Measurements from ENCODE around the gene TRAF5.
"Not testable (repeated sequence)": the region's sequence is repeated elsewhere in the genome, so short reads cannot be mapped to it uniquely, and the experiment has no call there.

TRAF5 gene

DNA sequence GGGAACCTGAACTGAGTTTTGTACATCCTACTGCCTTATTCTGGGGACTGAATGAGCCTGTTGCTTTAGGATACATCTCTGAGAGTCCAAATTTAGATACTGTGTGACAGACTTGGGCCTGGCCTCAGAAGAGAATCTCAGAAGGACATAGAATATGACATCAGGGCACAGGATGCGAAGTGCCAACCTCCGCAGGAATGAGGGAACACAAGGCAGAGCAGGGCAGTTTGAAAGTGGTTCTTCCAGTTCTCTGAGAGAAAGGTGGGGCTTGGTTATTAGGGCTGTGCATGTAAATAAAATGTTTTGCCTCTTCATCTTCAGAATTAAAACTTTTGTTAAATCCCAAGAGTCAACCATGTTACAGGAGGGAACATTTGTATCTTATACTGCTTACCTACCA, 23.1 kb downstream of the TRAF5 start:
- DNase-seq, result no peak

DNA sequence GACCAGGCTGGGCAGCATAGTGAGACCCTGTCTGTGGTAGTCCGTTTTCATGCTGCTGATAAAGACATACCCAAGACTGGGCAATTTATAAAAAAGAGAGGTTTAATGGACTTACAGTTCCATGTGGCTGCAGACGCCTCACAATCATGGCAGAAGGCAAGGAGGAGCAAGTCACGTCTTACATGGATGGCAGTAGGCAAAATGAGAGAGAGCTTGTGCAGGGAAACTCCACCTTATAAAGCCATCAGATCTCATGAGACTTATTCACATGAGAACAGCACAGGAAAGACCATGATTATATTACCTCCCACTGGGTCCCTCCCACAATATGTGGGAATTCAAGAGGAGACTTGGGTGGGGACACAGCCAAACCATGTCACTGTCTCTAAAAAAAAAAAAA, 25.4 kb downstream of the TRAF5 start:
- DNase-seq, result not testable (repeated sequence)

DNA sequence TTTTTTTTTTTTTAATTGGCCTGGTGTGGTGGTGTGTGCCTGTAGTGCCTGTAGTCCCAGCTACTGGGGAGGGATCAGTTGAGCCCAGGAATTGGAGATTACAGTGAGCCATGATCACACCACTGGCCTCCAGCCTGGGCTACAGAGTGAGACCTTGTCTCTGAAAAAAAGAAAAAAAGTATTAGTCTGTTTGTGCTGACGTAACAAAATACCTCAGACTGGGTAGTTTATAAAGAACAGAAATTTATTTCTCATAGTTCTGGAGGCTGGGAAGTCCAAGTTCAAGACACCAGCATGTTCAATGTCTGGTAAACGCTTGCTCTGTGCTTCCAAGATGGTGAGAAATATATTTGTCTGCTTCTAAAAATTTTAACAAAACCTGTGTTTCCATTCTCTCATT, 25.8 kb downstream of the TRAF5 start:
- no peak for DNase-seq

DNA sequence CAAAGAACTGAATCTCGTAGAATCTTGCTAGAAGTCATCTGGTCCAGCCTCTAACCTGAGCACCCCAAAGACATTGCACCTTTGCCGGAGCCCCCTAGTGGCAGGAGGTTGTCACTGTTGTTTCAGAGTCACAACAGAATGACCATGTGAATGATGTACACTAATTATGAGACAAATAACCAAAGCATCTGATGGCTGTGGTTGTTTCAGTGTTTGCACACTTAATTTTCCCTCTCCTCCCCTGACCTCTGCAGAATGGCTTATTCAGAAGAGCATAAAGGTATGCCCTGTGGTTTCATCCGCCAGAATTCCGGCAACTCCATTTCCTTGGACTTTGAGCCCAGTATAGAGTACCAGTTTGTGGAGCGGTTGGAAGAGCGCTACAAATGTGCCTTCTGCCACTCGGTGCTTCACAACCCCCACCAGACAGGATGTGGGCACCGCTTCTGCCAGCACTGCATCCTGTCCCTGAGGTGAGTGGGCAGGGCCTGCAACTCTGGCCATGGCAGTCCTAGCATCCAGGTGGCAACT, 26.4 kb downstream of the TRAF5 start:
- no peak for DNase-seq

DNA sequence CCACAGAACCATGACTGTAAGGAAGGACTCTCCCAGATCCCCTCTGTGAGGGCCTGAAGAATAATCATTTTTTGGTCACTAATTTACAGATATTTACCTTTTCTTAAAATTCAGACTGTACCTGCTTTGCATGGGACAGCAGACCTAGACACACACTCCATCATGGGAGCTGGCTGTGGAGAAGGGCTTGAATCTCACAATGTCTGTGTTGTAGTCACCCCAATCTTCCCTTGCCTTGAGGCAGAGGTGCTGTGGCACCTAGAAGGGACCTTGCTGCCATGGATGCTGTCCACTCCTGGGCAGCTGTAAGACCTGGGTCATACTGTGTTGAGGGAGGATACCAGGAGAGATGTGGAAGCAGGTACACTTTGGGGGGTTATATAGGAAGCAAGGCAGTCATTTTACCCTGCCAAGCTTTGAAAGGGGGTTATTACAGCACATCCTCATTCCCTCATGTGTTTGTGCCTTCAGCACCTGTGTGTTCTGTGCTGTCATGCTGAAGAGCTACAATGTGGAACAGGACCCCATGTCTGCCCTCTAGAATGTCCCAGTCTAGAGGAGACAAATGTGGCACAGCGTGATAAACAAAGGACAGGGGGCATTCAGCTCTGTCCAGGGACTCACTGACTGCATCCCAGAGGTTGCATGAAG, 27.1 kb downstream of the TRAF5 start:
- no peak for DNase-seq

DNA sequence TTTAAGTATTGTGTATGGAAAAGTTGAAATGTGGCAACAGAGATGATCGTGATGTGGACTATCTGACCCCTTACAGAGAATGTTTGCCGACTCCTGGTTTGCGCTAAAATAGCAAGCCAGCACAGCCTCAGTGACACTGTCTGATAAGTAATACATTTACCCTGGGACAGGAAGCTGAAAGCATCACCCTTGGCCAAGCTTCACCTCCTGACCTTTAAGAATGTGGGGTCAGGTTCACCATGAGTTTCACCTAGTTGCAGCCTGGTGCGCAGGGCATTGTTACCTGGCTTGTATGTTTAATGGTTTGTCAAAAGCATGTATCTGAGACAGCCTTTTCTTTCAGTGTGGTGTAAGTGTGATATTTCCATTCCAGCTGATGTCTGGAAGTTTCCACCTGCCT, 29.2 kb downstream of the TRAF5 start:
- no peak for DNase-seq

DNA sequence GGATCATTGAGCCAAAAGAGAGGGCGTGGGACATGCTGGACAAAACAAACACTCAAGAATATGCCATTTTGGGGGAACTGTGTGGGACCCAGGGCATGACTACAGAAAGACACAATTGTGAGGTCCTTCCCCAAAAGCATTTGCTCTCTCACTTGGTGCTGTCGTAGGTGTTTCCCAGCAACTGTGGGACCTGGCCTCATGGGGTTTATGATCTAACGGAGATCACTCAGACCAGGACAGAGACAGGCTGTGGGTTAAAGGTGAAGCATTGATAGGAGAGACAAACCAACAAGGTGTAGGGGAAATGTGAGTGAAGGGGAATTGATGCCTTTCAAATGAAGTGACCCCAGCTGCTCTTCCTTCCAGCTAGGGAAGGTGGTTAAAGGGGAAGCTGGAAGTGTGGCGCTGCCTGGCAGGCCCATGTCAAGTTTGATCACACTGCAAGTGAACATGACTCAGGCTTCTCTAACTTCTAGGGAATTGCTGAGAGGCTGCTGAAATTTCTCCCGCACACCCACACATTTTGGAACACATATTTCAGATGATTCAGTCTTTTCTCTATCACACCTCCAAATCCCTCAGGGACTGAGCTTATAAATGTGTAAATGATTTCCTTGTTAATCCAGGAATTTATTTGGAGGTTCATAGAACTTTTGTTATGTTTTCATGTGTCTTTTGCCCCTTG, 30.2 kb downstream of the TRAF5 start:
- DNase-seq, result no peak

DNA sequence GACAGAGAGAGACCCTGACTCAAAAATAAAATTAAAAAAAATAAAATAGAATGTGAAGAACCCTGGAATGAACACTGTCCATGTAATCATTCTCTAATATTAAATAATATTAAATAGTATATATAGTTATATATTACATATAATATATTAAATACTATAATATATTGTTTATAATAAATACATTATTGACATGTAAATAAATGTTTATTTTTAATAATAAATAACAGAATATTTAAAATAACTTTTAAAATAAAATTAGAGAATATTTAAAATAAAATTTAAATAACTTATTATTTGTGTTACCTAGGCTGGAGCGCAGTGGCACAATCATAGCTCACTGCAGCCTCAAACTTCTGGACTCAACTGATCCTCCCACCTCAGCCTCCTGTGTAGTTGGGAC, 32.1 kb downstream of the TRAF5 start:
- DNase-seq, result no peak

DNA sequence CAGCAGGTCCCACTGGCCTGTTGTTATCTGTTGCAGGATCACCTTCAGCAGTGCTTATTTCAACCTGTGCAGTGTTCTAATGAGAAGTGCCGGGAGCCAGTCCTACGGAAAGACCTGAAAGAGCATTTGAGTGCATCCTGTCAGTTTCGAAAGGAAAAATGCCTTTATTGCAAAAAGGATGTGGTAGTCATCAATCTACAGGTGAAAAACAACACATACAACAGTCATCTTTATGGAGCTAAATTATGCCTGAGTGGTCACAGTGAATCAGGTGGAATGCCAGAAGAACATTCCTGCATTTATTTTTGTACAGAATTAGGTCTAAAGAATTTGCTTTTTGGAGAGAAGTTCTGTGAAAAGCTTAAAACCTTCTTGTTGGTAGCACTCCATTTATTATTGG, 33.2 kb downstream of the TRAF5 start:
- DNase-seq, result no peak

DNA sequence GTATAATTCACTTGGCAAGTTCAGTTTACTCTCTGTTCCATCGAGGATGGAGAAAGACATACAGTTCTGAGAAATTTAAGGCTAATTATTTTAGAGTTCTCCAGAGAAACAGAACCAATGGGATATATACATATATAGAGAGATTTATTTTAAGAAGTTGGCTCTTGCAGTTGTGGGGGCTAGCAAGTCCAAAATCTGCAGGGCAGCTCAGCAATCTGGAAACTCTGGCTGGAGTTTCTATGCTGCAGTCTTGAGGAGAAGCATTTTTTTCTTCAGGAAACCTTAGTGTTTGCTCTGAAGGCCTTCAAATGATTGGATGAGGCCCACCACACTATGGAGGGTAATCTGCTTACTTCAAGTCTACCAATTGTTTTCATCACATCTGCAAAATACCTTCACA, 34.6 kb downstream of the TRAF5 start:
- no peak for DNase-seq

DNA sequence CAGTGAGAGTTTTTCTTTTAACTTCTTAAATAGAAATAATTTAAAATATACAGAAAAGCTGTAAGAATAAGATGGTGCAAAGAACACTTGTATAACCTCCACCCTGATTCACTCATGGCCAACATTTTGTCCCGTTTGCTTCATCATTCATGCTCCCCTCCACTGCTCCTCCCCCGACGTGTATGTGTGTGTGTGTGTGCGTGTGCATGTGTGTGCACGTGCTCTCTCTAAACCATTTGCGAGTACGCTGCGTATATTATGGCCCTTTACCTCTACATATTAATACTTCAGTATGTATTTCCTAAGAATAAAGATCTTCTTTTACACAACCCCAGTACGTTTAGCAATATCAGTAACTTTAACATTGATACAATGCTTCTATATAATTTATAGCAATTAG, 43.0 kb downstream of the TRAF5 start:
- no peak for DNase-seq

DNA sequence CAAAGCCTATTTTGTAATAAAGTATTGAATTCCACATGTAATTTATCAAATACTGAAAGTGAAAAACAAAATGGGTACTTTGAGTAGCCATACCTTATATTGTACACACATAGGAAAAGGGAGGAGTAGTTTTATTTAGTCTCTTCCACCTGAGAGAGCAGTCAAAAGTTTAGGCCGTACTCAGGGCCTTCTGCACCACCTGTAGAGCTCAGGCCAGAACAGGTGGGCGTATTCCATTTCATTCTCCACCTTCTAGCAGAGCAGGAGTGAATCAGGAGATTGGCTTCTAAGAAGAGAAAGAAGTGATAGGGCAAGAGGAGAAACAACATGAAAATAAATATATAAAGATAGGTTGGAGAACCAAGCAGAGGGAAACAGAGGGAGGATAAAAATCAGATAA, 44.0 kb downstream of the TRAF5 start:
- DNase-seq, result no peak

DNA sequence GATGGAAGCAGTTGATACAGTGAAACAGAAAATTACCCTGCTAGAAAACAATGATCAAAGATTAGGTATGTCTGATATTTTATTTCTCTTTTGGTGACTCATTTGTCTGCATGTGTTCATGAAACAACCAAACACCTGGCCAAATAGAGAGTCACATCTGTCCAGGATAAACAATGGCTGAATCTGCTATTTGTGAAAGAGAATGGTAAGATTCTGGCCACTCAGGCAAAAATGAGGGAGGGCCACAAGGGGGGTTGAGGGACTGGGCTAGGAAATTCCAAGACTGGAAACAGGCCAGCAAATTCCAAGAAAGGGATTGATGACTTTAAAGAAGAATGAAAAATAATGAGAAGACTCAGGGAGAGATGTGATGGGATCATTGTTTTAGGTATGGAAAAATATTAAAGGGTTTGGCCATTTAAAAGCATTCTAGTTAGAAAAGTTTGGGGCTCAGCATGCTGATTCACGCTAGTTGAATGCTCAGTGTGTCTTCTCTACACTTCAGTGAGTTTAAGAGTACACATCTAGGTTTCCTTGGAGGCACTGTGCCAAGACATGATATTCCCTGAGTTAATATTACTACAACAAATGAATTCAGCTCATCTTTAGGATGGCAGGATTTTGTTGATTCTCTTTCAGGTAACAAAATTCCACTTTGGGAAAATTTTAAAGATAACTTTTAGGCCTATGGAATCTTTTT, 44.9 kb downstream of the TRAF5 start:
- DNase-seq, result no peak

DNA sequence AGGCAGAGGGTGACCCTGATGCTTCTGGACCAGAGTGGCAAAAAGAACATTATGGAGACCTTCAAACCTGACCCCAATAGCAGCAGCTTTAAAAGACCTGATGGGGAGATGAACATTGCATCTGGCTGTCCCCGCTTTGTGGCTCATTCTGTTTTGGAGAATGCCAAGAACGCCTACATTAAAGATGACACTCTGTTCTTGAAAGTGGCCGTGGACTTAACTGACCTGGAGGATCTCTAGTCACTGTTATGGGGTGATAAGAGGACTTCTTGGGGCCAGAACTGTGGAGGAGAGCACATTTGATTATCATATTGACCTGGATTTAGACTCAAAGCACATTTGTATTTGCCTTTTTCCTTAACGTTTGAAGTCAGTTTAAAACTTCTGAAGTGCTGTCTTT, 45.8 kb downstream of the TRAF5 start:
- DNase-seq, result no peak

DNA sequence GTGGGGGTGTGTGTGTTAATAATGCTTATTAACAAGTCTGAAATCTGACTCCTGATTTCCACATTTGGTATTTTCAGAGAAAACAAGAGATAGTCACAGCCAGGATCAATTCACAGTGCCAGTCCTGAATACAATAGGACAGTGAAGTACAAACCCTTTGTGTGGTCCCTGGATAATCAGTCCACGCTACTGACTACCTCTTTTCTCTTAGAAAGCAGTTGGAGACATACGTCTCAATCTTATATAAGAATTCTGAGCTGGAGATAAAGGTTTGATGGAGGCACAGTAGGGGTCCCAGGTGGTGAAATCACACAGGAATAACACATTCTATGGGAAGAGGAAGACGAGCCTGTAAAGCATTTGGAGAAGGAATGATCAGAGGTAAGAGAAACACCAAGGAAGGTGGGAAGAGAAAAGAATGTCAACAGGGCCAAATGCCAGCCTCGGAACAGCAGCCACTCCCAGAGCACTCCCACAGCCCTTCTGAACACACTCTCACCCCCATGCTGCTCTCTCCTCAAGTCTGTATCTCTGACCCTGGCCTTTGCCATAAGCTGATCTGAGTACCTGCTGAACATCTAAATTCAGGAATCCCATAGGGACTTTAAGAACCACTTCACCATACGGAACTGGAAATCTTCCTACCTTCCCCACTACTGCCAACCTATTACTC, 48.6 kb downstream of the TRAF5 start:
- DNase-seq, result no peak

DNA sequence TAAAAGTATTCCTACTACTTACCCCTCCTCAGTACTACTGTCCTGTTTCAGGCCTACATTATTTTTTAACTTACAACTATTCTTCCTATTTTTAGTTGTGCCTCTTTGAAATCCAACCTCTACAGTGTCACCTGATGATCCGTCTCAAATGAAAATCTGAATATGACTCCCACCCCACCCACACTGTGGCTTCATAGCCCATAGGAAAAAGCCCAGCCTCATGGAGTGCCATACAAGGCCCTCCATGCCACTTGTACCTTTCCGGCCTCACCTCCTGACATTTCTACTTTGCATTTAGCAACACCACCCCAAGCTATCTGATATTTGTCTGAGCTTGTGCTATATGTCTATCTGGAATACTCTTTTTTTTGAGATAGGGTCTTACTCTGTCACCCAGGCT, 49.3 kb downstream of the TRAF5 start:
- DNase-seq, result no peak

DNA sequence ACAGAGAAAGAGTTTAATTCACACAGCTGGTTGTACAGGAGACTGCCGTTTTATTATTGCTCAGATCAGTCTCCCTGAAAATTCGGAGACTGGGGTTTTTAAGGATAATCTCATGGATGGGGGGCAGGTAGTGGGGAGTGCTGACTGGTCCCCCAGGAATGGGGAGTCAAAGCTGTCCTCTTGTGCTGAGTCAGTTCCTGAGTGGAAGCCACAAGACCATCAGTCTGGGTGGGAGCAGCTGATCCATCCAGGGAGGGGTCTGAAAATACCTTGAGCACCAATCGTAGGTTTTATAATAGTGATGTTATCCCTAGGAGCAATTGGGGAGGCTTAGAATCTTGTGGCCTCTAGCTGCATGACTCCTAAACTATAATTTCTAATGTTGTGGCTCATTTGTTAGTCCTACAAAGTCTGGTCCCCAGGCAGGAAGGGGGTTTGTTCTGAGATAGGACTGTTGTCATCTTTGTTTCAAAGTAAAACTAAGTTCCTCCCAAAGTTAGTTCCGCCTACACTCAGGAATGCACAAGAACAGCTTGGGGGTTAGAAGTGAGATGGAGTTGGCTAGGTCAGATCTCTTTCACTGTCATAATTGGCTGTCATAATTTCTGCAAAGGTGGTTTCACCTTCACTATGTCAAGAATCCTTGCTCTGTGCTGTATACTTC, 50.3 kb downstream of the TRAF5 start:
- no peak for DNase-seq

DNA sequence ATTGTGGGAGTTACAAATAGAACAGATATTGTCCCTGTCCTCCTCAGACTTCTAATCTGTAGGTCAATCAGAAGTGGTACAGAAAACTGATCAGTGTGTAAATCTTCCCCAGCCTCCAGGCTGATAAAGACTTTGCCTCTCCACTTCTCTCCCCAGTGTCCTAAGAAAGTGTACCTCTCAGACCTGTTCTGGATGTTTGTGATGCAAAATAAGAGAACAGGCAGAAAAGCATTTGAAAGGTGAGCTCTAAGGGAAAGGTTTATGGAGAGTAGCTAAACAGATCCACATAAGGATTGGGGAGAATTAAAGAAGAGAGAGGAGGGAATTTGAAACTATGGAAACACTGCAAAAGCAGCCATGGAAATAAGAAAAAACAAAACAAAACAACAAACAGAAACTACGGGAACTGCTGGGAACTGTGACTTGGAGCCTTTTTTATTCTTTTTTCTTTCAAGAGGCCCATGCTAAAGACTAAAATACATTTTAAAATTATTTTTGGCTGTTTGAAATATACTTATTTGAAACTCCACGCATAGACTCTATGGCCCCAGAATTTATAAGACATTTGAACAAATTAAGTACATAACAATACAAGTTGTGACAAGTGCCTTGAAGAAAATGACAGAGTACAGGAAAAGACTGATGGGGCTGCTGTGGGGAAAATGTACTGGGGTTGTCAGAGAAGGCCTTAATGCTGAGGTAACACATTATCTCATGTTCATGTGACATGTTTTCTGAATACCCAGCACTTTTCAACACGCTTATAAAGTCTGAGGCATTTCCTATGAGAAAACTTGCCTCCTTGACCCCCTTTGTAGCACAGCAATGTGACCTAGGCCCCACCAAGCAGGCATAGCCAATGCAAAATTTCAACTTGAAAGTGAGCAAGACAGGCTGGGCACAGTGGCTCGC, 51.2 kb downstream of the TRAF5 start:
- no peak for DNase-seq

DNA sequence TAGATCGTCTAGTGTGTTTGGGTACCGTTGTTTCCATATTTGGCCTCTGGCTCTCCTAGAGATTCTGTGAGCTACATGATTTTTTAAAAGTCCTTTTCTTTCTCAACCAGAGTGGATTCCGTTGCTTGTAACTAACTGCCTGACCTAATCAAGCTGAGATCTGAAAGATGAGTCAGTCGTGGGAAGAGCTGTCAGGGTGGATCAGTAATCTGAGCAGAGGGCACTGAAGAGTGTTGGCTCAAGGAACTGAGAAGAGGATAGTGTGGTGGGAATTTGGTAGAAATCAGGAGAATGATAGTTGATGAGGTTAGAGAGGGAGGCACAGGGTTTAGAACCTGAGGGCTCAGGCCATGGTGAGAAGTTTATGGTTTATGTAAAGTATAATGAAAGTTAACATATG, 52.2 kb downstream of the TRAF5 start:
- peak; percentile 18 for DNase-seq

DNA sequence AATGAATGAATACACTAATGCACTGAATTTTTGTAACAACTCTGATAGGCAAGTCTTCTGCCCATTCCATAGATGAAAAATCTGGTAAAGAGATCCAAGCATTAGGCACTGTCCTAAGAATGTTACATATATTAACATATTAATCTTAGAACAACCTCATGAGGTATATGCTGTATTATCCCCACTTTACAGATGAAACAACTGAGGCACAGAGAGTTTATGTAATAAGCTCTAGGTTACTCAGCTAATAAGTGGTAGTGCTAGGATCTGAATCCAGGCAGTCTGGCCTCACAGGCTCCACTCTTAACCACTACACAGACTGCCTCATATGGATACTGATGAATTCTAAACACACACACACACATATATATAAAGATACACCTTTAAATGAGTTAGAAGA, 52.8 kb downstream of the TRAF5 start:
- no peak for DNase-seq

DNA sequence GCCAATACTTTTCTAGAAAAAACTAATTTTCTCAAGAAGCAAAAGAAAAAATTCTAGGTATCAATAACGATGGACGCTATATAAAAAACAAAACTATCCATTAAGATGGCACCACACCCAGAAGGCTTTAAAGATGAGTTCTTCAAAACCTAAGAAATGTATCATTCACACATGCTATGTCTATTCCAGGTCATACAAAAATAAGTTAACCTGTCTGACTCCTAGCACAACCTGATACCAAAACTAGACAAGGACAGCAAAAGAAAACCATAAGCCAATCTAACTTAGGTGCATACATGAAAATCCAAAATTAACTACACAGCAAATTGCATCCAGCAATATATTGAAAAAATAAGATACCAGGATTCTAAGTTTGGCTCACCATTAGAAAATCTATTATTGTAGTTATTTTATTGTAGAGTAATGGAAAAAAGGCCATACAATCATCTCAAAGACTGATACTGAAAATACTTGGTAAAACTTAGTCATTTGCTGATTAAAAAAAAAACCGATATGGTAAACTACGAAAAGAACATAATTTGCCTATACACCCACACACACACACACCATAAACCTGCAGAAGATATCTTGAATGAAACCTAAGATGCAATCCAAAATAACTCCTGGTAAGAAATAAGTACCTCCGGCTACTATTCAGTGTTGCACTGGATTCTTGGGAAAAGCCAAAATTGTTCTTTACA, 55.0 kb downstream of the TRAF5 start:
- DNase-seq, result no peak
